HS-27A (cell line): ENCODE results near the gene TMEM267.
"Not testable (repeated sequence)": the region's sequence is repeated elsewhere in the genome, so short reads cannot be mapped to it uniquely, and the experiment has no call there.

ENCODE experiments used
- DNase-seq: peaks from one replicate; pipeline ENCODE4 v3.0.0-alpha.2; 2012; ENCODE audit warnings: low read depth, missing footprints

The TMEM267 gene

DNA sequence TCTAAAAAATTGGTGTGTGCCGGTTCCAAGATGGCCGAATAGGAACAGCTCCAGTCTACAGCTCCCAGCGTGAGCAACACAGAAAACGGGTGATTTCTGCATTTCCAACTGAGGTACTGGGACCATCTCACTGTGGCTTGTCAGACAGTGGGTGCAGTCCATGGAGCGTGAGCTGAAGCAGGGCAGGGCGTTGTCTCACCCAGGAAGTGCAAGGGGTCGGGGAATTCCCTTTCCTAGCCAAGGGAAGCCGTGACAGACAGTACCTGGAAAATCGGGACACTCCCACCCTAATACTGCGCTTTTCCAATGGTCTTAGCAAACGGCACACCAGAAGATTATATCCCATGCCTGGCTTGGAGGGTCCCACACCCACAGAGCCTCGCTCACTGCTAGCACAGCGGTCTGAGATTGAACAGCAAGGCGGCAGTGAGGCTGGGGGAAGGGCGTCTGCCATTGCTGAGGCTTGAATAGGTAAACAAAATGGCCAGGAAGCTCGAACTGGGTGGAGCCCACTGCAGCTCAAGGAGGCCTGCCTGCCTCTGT lies 81.1 kb downstream of the TMEM267 start:
- not testable (repeated sequence) for DNase-seq

- no peak for DNase-seq
These were observed 81.8 kb downstream of the TMEM267 start for GRCh38 chr5:43401827-43402226.

GRCh38 chr5:43400082-43400481 lies 83.6 kb downstream of the TMEM267 start:
- no peak for DNase-seq

DNA sequence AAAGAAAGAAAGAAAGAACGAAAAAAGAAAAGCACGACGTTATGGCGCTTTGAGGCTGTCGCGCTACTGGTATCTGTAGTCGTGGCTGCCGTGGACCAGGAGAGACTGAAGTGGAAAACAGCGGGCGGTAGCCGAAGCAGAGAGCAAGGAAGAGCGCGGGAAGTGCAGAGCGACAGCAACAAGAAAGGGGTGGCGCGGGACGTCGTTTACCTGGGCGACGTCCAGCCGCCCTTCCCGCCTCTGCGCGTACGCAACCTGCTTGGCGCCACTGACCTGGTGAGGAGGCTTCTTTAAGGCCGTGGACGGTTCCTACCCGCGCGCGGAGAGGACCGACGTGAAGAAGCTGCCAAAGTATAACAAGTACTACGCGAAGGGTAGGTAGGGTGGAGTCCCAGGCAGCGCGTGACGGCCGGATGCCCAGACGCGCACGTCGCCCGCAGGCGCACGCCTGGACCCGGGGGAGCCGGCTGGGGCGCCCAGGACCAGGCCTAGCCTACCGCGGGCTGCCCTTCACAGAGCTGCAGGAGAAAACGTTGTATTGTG lies 86.8 kb downstream of the TMEM267 start:
- DNase-seq: peak; percentile 19
